GM12873 (cell line): Measurements from ENCODE around the gene ZNF438.

Source experiments
- TF ChIP-seq, protein P1 (sequence below): IDR thresholded peaks from 2 replicates; pipeline ENCODE4 v1.5.1; 2012; ENCODE audit warnings: low read depth, mild to moderate bottlenecking, moderate library complexity, low read length, control low read depth; ENCODE audit not compliant: insufficient read depth; ENCODE audit errors: missing control alignments

The ZNF438 gene

DNA sequence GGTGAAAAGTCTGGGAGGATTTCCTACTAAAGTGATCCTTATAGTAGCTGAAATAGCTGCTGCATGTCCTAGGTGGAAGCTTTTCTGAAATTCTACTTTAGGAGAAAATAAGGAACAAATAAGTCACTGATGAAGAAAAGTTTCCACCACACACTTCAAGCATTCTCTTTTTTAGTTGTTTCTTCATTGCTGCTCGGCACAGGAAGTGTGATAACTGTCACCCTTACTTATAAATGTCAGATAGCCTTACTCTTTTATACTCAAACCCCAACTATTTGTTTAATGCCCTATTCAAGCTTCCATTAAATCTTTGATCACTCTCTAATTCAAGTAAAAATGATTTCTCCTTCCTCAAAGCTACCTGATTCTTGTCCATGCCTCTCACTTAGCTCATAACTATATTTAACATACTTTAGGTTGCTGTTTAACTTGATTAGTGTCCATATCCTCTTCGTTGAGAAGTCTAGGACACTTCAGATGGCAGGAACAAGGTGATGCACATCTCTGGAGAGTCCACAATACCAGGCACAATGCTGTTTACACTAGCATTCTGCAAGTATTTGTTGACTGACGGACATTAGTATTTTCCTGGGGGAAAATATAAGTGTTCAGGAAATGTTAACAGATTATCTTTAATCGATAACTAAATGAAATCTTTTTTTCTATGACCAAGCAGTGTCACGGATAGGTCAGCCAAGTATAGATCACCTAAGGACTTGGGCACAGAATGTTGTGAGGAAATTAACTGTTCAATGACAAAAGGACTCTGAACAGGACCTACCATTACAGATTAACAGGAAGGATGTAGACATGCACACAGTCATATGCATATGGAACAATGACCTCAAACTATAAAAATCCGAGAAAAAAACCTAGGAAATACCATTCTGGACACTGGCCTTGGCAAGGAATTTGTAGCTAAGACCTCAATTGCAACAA is 67.4 kb downstream of the ZNF438 start:
- TF ChIP-seq, protein P1, sequence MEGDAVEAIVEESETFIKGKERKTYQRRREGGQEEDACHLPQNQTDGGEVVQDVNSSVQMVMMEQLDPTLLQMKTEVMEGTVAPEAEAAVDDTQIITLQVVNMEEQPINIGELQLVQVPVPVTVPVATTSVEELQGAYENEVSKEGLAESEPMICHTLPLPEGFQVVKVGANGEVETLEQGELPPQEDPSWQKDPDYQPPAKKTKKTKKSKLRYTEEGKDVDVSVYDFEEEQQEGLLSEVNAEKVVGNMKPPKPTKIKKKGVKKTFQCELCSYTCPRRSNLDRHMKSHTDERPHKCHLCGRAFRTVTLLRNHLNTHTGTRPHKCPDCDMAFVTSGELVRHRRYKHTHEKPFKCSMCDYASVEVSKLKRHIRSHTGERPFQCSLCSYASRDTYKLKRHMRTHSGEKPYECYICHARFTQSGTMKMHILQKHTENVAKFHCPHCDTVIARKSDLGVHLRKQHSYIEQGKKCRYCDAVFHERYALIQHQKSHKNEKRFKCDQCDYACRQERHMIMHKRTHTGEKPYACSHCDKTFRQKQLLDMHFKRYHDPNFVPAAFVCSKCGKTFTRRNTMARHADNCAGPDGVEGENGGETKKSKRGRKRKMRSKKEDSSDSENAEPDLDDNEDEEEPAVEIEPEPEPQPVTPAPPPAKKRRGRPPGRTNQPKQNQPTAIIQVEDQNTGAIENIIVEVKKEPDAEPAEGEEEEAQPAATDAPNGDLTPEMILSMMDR, result no peak

DNA sequence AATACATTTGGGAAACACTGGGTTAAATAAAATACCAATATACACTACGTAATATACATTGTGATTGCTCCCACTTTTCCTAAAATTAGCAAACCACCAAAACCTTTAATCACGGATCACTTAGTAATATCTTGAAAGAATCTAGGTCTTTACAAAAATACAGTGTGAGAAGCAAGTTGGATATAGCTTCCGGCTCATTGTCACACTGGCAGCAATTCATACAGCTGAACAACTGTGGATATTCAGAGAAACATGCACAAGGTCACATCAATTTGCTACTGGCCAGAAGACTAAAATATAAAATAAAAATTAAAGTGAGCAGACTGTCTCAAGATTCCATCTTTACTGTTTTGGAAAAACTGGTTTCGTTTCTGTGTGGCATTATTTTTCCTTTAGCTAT is 69.1 kb downstream of the ZNF438 start:
- TF ChIP-seq, protein P1, result no peak

DNA sequence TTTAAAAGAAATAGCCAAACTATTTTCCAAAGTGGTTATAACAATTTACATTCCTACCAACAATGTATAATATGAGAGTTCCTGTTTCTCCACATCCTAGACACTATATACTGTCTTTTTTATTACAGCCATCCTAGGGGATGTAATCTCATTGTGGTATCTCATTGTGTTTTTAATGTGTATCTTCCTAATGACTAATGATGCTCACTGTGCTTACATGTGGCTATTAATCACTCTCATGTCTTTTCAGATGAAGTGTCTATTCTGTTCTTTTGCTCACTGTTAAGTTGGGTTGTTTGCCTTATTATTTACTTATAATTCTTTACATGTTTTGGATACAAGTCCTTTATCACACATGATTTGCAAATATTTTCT is 71.8 kb downstream of the ZNF438 start:
- TF ChIP-seq, protein P1, result no peak

DNA sequence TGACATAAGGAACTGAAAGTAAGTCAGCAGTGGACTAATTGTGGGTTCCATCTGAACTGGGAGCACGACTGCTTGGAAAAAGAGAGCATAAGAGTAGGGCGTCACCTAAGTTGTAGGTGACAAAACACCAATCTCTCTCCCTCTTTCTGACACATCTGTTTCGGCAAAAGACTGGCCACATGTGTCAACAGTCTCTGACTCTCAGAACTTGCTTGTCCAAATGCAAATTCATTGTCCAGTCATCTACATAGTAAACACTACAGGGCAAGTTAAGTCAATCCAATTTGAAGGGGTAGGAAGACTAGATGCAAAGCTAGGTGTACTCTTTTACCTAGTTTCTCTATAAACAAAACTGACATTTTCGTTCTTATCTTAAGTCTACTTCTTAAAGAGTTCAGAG is 87.7 kb downstream of the ZNF438 start:
- TF ChIP-seq, protein P1, result no peak

DNA sequence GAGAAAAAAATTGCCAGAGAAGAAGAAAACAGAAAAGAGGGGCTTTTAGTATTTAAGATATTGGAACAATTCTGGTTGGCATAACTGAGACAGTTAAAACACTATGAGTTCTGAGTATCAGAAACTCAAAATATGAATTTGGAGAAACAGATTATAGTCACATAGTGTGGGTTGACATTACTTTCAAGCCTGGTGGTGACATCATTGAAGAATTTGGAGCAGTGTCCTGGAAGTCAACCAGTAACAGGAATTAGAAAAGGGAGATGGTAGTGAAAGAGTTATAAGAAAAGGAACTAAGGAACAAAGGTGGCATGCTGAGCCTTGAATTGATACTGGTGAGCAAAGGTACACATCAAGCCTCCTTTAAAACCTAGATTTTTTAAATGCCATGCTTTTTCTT is 88.2 kb downstream of the ZNF438 start:
- TF ChIP-seq, protein P1, result no peak

DNA sequence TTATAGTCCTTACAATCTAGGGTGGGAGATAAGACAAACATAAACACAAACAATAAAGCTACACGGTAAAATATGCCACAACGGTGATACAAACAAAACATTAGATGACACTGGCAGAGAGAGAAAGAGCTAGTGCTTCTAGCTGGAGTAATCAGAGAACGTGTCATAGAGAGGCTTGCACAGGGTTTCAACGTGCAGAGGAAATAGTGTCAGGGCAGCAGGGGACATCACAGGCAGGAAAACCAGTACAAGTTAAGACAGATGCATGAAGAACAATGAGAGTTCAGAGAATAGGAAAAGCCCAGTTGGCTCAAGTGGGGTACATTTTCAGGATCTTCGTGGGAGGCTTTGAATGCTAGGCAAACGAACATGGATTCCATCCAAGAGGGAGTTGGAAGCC is 91.4 kb downstream of the ZNF438 start:
- TF ChIP-seq, protein P1, result no peak

DNA sequence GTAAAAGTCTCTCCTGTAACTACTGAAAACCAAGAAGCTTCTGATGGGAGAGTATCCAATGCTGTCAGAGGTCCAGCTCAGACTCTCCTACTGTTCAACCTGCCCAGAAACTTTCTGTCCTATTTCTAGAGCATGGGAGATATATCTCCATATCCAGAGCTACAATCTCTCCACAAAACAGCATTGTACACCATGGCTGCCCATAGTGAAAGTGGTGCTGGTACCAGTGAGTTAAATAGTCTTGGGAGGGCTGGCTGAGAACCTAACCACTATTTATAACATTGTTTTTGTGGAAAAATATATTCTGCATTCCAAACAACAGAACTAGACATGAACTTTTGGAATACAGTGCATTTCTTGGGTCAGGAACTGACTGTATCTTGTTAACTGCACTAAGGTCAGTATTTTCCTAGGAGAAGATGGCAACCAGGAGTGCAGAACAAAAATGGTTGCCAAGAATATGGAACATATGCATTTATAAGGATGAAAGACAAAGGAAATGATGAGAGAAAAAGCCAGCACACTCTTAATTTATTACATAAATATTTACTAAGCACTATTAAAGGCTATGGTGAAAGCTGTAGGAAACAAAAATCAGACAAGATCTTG is 91.9 kb downstream of the ZNF438 start:
- TF ChIP-seq, protein P1, result no peak
